SW480 (cell line): ENCODE results near the gene AGAP1.
A peak's percentile ranks its signal among the peaks of the same experiment; 100 is the strongest.

Experiments used
- DNase-seq: peaks from one replicate; pipeline ENCODE4 v3.0.0-alpha.2; 2016; ENCODE audit warnings: low spot score

Gene AGAP1

GRCh38 chr2:235877275-235877802, 383.5 kb downstream of the AGAP1 start:
- no peak for DNase-seq

- no peak for DNase-seq
These were observed 385.3 kb downstream of the AGAP1 start for GRCh38 chr2:235879116-235879515.

DNA sequence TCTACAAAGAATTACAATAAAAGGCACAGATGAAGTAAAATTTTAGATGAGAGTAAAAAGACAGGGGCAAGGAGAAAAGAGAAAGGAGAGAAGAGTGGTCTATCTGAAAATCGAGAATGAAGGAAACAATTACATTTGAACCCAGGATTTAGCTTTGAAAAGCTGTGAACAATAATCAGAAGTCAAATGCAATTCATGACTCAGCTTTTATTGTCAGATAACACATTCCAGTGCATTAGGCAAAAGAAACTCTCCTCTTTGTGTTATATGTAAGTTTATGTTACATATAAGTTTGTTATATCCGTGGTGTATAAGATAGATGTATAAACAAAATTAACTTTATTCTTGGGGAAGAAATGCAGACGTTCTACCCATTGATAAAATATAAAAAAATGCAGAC, 389.8 kb downstream of the AGAP1 start:
- no peak for DNase-seq

DNA sequence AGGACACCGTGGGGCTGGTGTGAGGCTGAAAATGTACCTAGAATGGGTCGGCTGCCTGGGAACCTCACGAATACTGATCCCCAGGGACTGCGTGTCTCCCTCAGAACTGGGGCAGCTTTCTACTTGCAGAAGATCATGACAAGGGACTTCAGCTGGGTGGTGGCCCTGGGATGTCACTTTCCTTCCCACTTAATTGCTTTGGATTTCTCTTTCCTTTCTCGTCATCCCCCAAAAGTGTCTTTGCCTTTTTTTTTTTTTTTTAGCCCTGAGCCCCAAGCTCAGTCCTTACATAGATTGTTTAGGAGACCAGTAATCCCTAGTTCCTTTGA, 395.4 kb downstream of the AGAP1 start:
- no peak for DNase-seq

GRCh38 chr2:235893129-235893698, 399.4 kb downstream of the AGAP1 start:
- no peak for DNase-seq

- DNase-seq: no peak
These were observed 401.0 kb downstream of the AGAP1 start for GRCh38 chr2:235894839-235895238.

DNA sequence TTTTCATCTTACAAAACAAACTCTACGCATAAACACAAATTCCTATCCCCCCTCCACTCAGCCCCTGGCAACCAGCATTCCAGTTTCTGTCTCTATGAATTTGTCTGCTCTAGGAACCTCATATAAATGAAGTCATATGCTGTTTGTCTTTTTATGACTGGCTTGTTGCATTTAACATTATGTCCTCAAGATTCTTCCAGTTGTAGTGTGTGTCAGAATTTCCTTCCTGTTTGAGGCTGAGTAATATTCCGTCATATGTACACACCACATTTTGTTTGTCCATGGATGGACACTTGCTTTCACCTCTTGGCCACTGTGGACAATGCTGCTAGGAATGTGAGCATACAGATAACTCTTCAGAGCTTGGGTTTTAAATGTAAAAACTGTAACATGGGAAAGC, 402.2 kb downstream of the AGAP1 start:
- no peak for DNase-seq

- DNase-seq: no peak
These were observed 404.1 kb downstream of the AGAP1 start for GRCh38 chr2:235897992-235898391.

GRCh38 chr2:235898766-235899165, 404.9 kb downstream of the AGAP1 start:
- no peak for DNase-seq

GRCh38 chr2:235900631-235901030, 406.8 kb downstream of the AGAP1 start:
- DNase-seq: peak; percentile 30

DNA sequence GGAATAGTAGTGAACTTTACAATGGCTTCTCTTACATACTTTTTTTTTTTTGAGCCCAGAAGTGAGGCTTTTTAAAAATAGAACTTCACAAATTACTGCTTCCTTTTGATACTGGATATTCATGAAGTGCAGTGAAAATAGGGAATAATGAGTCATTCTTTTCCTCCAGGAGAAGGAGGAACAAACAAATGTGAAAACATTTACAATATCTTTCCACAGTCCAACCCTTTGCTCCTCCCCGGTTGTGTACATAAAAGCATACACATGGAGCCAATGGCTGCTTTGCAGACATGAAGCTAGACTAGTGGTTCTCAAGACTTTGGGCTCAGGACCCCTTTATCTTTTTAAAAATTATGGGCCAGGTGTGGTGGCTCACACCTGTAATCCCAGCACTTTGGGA, 407.4 kb downstream of the AGAP1 start:
- no peak for DNase-seq

GRCh38 chr2:235903782-235904584, 410.1 kb downstream of the AGAP1 start:
- DNase-seq: no peak

DNA sequence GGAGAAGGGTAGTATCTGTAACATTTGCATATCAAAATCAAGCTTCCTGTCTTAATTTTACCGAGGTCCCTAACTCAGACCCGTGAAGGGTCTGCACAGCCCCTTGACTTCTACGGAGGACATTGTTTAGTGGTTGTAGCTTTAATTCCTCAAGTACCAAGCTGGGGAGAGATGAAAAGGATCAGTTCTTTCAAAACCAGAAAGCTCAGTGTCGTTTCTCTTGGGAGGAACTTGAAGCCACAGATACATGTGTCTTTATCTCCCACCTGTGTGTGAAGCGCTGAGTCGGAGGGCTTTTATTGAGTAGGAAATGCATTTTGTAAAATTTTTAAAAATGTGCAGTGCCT, 410.7 kb downstream of the AGAP1 start:
- no peak for DNase-seq

DNA sequence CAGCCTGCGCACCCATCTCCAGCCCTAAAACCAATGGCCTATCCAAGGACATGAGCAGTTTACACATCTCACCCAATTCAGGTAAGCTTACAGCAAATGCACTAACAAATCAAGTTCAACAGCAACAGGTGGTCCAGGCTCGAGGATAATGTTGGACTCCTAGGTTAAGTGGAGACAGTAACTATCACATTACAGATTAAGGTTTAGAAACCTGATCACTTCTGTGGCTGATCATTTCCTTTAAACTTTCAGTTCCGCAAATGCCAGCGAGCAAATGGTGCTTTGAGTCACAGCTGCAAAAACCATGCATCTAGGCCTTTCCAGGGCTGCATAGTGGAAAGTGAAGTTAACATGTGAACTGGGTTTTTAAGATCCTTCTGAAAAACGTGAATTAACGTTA, 415.0 kb downstream of the AGAP1 start:
- DNase-seq: no peak

DNA sequence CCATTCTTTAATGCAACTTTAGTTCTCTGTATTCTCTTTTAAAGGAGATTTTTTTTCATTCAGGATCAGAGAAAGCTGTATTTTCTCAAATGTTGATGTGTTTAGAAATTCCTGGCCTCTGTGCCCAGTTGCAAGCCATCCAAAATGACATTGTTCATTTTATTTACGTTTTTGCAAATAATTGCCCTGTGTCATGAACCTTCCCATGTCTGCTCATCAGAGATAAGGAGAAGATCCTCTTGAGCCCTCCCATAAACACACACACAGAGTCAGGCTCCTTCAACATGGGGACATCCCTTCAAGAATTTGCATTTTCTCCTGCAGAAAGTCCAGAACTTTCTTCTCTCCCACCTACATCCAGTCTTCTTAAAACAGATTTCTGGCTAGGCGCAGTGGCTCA, 415.5 kb downstream of the AGAP1 start:
- DNase-seq: no peak

DNA sequence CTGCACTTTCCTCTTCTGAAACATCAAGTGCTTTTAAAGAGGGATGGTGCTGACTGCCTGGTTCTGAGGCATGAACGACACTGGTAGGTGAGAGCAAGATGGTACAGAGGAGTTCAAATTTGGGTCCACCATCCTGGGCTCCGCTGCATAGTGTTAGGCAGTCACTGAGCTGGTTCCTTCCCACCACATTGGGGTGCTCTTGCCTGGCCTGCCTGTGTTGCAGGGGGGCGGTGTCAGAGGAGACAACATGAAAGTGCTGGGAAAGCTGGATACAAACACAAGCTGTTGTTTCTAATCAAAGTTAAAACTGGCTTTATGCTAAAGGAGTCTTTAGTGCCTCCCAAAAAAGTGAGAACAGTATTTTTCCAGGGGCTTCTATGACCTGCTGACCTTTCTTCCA, 416.2 kb downstream of the AGAP1 start:
- DNase-seq: no peak

GRCh38 chr2:235911125-235911524, 417.3 kb downstream of the AGAP1 start:
- DNase-seq: no peak

DNA sequence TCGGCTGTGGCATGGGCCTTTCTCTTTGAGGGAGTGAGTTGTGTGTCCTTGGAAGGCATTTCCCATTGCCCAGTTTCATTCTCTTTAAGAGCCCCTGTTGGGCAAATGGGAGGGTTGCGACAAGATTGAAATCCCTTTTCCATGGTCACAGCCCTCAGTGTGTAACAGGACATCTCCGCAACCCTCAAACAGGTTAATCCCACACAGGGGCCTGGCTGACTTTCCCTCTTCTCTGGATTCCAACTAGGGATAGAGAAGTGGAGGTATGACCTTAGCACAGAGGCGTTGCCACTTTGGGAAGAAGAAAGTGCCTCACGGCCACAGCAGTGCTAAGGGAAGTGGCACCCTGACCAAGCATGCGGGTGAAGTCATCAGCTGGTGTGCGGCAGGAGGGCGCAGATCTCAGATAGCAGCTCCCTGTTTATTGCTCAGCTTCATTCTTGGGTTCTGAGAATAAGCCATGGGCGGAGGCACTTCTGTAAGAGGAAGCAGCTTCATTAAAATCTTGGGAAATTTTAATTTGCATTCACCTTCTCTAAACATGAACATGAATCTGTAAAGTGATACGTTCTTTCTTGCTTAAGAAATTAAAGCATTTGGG, 417.9 kb downstream of the AGAP1 start:
- DNase-seq: no peak

- no peak for DNase-seq
These were observed 420.9 kb downstream of the AGAP1 start for GRCh38 chr2:235914756-235915155.

DNA sequence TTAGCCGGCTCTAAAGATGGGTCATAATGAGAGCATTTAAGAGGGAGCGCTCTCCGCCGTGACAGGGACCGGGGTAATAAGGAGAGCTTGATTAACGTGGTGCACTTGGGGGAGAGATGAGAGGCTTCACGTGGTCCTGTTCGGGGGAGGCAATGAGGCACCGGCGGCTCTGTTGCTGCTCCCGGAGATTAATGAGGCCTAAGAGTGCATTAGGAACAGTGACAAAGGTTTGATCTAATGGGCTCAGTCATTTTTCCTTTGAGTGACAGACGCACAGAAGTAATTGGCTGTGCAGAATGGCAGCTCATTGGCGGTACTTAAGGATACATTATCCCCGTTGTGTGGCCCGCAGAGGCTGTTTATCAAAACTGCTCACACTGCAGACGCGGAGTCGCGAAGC, 423.7 kb downstream of the AGAP1 start:
- DNase-seq: no peak

- DNase-seq: no peak
These were observed 425.0 kb downstream of the AGAP1 start for GRCh38 chr2:235918876-235919275.

DNA sequence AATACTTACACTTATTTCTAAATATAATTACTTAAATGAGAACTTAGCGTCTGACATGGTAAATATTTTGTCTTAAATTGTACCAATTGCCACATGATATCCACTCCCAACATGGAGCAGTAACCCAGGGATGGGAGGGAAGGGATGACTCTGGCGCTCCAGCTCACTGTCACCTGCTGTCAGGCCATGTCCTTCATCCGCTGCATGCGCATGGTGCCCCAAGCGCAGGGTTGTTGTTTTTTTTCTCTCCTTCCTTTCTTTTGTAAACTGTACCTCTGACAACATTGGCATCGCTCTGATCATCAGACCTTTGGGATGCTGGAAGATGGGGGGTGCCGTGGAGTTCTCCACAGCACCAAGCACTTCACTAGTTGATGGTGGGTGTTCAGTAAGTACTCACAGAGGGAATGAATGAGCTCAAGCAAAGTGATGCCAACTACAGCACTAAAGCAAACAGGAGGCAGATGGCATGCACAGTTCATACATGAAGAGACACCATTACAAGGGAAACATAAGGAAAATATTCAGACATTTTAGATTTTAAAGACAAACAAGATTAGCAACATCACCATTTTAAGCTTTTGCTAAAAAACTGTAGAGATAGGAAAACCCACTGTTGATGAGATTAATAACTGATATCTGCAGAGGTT, 426.5 kb downstream of the AGAP1 start:
- DNase-seq: no peak
